ENCODE measurements around the gene GRAP2. TPM values are rescaled to one million over a fixed set of nuclear protein-coding genes. Genes with fewer than 3 reads are reported as not detected.
"Not testable (repeated sequence)": the region's sequence is repeated elsewhere in the genome, so short reads cannot be mapped to it uniquely, and the experiment has no call there.

GRAP2 gene
- total RNA-seq, 1 experiment from 2014 or later, result not detected

- ChIA-PET CTCF (no interaction called here), POLR2A (no interaction called here)
- H3K36me3 Mint-ChIP-seq (ENCODE audit: insufficient read depth, unreplicated experiment), result no peaks in the 10 kb centered on the region
- no peak overlapping the region for H3K27ac Mint-ChIP-seq (ENCODE audit: unreplicated experiment)
- DNase-seq, result no peak
- Histone ChIP-seq H3K4me1 (no peaks in the 10 kb centered on the region), H3K27me3 (replicated peaks; ENCODE audit: control insufficient read depth, insufficient read depth, low read length) (no peaks in the 10 kb centered on the region), H3K36me3 (ENCODE audit: control insufficient read depth, insufficient read depth, low read length) (no peaks in the 10 kb centered on the region), H3K9me3 (no peaks in the 10 kb centered on the region), H3K4me3 (ENCODE audit: low read depth, low read length) (no peak overlapping the region)
- H3K27me3 Mint-ChIP-seq (ENCODE audit: insufficient read depth, unreplicated experiment), result peaks cover 3% of the 10 kb centered on the region
- H3K9me3 Mint-ChIP-seq (ENCODE audit: unreplicated experiment), result no peaks in the 10 kb centered on the region
- no peak overlapping the region for H3K4me3 Mint-ChIP-seq (ENCODE audit: unreplicated experiment)
- intact Hi-C loops (cut with micrococcal nuclease; ENCODE audit: unreplicated experiment), result no loop called here
- H3K4me1 Mint-ChIP-seq (ENCODE audit: low read depth, unreplicated experiment), result no peaks in the 10 kb centered on the region
- TF ChIP-seq CTCF (IDR thresholded peaks at IDR 0.05; ENCODE audit: insufficient read depth in 1 of 2, low read depth in 1 of 2, low read length in 1 of 2, severe bottlenecking in 1 of 2, unreplicated experiment in 1 of 2), result no peak
- no TSS peak for BruUV-seq (replicated peaks)
Observed at GRCh38 chr22:39947220-39948216, 46.6 kb downstream of the GRAP2 start.

DNA sequence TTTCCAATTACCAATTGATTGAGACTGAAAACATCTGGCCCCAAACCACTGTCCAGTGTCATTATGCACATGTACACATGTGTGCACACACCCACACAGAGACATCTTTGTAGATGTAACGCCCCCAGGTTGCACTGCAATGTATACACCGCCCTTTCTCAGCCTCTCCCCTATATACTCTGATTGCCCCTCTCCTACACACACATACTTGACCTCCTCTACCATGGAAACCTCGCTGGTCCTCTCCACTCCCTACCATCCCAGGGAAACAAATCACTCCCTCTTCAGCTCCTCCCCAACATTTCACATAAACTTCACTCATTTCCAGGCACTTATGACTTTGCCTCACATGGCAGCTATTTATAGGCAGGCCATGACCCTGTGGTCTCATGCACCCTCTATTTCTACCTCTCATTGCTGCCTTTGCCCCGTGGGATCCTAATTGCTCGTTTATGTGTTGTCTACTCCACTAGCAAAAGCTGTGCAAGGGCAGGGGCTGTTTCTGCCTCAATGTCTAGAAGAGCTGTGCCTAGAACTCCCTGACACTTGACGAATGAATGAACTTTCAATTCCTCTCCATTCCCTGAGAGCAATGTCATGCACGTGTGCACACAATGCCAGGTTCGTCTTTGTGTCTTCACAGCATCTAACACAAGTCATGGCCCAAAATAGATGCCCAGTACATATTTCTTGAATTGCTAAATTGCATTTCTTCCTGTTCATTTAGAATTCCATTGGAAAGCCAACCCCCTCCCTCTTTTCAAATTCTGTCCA is 49.3 kb downstream of the GRAP2 start:
- H3K4me3 ChIP-seq (ENCODE audit: low read depth, low read length), result no peak overlapping the region
- Mint-ChIP-seq H3K27me3 (ENCODE audit: insufficient read depth, unreplicated experiment) (peaks cover 3% of the 10 kb centered on the region), H3K4me3 (ENCODE audit: unreplicated experiment) (no peak overlapping the region), H3K4me1 (ENCODE audit: low read depth, unreplicated experiment) (no peaks in the 10 kb centered on the region), H3K9me3 (ENCODE audit: unreplicated experiment) (no peaks in the 10 kb centered on the region), H3K36me3 (ENCODE audit: insufficient read depth, unreplicated experiment) (no peaks in the 10 kb centered on the region), H3K27ac (ENCODE audit: unreplicated experiment) (no peak overlapping the region)
- H3K9me3 ChIP-seq, result no peaks in the 10 kb centered on the region
- no peak for TF ChIP-seq CTCF (IDR thresholded peaks at IDR 0.05; ENCODE audit: insufficient read depth in 1 of 2, low read depth in 1 of 2, low read length in 1 of 2, severe bottlenecking in 1 of 2, unreplicated experiment in 1 of 2)
- no peaks in the 10 kb centered on the region for H3K36me3 ChIP-seq (ENCODE audit: control insufficient read depth, insufficient read depth, low read length)
- BruUV-seq (replicated peaks), result no TSS peak
- no peaks in the 10 kb centered on the region for H3K4me1 ChIP-seq
- no peak for DNase-seq
- no peaks in the 10 kb centered on the region for H3K27me3 ChIP-seq (replicated peaks; ENCODE audit: control insufficient read depth, insufficient read depth, low read length)
- ChIA-PET CTCF (no interaction called here), POLR2A (no interaction called here)
- intact Hi-C loops (cut with micrococcal nuclease; ENCODE audit: unreplicated experiment), result loop anchor here (5.0 kb wide), 1 partner anchor 47 kb away; no protein-coding TSS in a partner anchor

DNA sequence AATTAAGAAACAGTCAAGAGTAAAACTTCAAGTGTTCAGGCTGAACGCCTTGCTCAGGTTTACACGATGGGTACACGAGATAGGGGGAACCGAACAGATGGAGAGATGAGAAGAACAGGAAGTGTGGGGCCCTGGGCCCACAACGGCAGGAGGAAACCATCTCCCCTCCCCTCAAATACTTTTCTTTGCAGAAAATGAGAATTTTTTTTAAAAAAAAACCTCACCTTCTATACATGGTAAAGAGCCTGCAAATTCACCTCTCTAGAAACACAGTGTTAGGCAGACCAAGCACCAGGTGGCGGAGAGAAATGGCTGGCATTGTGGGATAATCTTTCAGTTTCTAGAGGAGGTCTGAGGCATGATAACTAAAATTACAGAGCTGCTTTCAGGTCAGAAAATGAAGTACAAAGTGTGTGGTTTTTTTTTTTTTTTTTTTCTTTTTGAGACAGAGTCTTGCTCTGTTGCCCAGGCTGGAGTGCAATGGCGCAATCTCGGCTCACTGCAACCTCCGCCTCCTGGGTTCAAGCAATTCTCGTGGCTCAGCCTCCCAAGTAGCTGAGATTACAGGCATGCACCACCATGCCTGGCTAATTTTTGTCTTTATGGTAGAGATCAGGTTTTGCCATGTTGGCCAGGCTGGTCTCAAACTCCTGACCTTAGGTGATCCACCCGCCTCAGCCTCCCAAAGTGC is 50.9 kb downstream of the GRAP2 start:
- POLR2A ChIA-PET, result not testable (repeated sequence)

More for the DNA sequence above, 50.9 kb downstream of the GRAP2 start:
- not testable (repeated sequence) for DNase-seq; H3K4me3 Mint-ChIP-seq (ENCODE audit: unreplicated experiment); H3K27me3 ChIP-seq (replicated peaks; ENCODE audit: control insufficient read depth, insufficient read depth, low read length); H3K36me3 Mint-ChIP-seq (ENCODE audit: insufficient read depth, unreplicated experiment); H3K9me3 ChIP-seq; H3K27me3 Mint-ChIP-seq (ENCODE audit: insufficient read depth, unreplicated experiment); H3K4me1 ChIP-seq; BruUV-seq (replicated peaks); H3K27ac Mint-ChIP-seq (ENCODE audit: unreplicated experiment); H3K9me3 Mint-ChIP-seq (ENCODE audit: unreplicated experiment); H3K36me3 ChIP-seq (ENCODE audit: control insufficient read depth, insufficient read depth, low read length); H3K4me3 ChIP-seq (ENCODE audit: low read depth, low read length); H3K4me1 Mint-ChIP-seq (ENCODE audit: low read depth, unreplicated experiment)
- CTCF ChIA-PET, result interaction anchor here (0.7 kb wide), 1 partner anchor 47 kb away, joined by 3 read pairs; no protein-coding TSS in a partner anchor
- intact Hi-C loops (cut with micrococcal nuclease; ENCODE audit: unreplicated experiment), result loop anchor here (5.0 kb wide), 1 partner anchor 46 kb away; no protein-coding TSS in a partner anchor
